Vagina (tissue), 2 donors: ENCODE data around the gene SNX32.

Source experiments
- CTCF ChIP-seq, 3 experiments: fragments of 450-650 bp in 2 of 3; fragments of 200-600 bp in 1 of 3; sonication (generic) in 1 of 3; IDR thresholded peaks; one replicate each; pipeline ENCODE4 v1.5.1; 2017 to 2019; ENCODE audit warnings: antibody characterized with exemption in 3 of 3, mild to moderate bottlenecking in 2 of 3, moderate library complexity in 2 of 3
- POLR2A ChIP-seq, 2 donors: fragments of 450-650 bp; IDR thresholded peaks; one replicate each; pipeline ENCODE4 v1.6.1; 2017; ENCODE audit warnings: antibody characterized with exemption in 2 of 2, mild to moderate bottlenecking in 2 of 2, moderate library complexity in 2 of 2
- POLR2AphosphoS5 ChIP-seq, 2 donors: sonication (generic); formaldehyde crosslinking; IDR thresholded peaks; one replicate each; pipeline ENCODE4 v1.9.0; 2017; ENCODE audit warnings: antibody characterized with exemption in 2 of 2, mild to moderate bottlenecking in 2 of 2, low read depth in 1 of 2; ENCODE audit not compliant: insufficient read depth in 1 of 2

DNA sequence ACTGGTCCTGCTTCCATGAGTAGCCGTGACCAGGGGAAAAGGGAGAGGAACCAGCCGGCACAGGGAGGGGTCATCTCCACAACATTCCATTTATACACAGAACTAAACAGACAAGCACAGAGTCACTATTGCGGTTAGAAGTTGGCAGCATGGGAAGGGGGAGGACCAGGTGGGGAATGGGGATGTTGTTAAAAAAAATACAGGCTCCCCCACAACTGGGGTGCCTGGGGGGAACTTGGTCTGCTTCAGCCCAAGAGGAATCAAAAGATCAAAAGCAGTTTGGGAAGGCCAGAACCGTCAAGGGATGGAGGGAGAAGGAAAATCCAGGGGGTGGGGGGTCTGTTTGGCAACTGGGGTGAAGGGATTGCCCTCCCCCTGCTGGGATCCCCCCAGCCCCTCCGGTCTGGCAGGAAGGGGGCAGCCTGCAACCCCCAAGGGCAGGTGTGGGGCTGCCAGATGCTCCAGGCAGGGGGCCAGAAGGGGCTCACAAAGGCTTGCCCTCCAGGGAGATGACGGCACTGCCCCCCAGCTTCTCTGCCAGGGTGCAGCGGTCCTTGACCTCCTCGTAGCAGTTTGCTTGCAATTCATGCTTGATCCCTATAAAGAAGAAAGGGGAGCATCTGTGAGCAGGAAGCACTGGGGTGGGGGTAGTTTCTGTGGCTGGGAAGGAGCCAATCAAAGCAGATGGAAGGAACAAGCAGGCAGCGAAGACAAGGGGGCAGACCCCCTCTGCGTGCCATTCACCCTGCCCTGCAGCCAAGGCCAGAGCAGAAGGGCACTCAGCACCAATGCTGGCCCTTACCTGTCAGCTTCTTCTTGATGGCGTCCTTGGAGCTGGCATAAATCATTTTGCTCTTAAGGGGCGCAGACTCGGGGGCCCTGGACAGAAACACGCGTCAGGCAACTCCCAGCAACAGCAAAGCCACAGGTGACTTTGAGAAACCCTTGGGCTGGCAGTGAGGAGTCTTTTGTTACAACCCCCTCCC lies 21.4 kb downstream of the SNX32 start:
- no peak for TF ChIP-seq CTCF (IDR thresholded peaks at IDR 0.05)
- no peak for TF ChIP-seq POLR2AphosphoS5 (IDR thresholded peaks at IDR 0.05; ENCODE audit: insufficient read depth in 1 of 2, low read depth in 1 of 2)
- no peak for TF ChIP-seq POLR2A (IDR thresholded peaks at IDR 0.05)
